ENCODE measurements around the gene DDX42.

- TF ChIP-seq POLR2A (IDR thresholded peaks at IDR 0.05) (no peak), CTCF (IDR thresholded peaks at IDR 0.05) (no peak), EP300 (IDR thresholded peaks at IDR 0.05) (no peak)
These were observed 50.4 kb downstream of the DDX42 start for GRCh38 chr17:63824362-63824761.
